GM21360 (cell line): ENCODE results near the gene TPSG1.

ENCODE experiments used
- ATAC-seq: cut with Tn5 transposase; IDR thresholded peaks from one replicate; pipeline ENCODE4 v1.9.1; 2021; ENCODE audit warnings: mild to moderate bottlenecking, moderate library complexity; ENCODE audit not compliant: unreplicated experiment

The TPSG1 gene

DNA sequence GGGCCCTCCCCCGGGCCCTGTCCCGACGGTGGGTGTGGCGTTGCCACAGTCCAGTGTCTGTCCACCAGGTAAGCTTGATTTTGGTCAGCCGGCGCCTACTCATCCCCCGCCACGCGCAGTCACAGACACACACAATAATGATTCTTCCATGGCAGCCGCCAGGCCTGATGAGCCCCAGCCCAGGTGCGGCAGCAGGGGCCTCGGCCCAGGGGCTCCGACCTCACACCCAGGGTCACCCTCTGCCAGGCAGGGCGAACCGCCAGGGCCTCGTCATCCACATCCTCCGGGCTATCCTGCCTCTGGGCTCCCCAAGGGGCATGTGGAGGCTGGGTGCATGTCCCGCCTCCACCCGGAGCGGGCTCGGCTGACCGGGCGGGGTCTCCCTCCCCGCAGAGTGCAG, 7.5 kb downstream of the TPSG1 start:
- ATAC-seq, result no peak

DNA sequence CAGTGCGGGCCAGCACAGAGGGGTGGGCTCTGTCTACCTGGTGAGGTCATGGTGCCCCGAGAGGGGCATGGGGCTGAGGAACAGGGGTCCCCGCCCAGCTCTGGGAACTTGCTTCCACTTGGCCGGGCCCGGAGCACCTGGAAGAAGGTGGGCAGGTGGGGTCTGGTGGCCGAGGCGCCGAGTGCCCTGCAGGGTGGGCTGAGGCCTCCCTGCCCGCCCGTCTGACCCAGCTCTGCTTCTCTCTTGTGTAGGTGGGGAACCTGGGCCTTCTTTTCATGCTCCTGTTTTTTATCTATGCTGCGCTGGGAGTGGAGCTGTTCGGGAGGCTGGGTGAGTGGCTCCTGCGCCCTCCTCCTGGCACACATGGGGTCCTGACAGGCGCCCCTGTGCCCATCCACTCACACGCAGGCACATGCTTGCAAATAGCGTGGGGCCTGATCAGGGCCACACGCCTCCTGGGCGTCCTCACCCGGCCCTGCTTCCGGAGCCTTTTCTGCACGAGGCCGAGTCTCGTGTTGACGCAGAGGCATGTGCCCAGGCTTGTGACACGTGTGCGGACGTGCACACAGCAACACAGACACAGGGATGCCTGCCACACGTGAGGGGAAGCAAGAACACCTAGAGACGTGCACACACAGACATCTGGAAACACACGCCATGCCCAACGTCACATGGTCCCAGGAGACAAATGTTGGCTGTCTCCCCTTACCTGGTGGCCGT, 8.2 kb downstream of the TPSG1 start:
- ATAC-seq, result no peak

DNA sequence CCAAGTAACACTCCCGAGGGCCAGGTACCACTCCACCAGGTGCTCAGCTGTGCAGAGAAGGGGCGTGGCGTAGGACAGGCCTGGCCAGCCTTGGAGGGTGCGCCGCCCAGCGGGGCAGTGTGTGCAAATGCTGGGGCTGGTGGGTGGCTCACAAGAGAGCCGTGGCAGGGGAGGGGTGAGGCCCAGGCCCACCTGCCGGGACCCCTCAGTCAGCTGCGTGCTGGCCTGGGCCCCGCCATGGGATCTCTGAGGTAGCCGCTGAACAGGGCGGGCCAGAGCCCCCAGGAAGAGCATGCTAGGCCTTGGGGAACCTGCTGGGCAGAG, 8.8 kb downstream of the TPSG1 start:
- no peak for ATAC-seq

DNA sequence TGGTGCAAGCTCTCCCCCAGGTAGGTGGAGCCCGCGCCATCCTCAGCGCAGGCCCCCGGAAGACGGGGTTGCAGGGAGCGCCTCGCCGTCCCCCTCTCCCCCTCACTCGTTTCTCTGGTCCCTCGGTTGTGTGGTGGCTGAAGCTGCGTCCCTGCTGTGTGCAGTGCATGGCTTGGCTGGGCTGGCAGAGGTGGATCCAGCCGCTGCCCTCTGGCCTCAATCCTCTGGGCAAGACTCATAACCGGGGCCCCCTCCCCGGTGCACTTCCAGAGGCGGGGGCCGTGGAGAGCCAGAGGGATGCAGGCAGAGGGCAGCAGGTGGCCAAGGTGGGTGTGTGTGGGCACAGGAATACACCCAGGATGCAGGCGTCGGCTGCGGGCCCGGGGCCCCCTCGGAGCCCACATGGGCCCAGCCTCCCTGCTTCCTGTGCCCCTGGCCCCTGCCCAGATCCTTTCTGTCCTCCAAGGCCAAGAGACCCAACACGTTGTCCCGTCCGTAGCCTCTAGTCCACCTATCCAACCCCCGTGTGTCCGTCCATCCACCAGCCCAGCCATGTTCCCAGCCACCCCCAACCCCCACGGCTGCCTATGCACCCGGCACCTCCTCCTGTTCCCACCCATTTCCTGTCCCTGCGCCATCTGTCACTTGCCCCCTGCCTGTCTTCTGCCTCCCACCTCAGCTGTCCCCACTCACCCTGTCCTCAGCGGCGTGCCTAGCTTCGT, 9.3 kb downstream of the TPSG1 start:
- no peak for ATAC-seq

DNA sequence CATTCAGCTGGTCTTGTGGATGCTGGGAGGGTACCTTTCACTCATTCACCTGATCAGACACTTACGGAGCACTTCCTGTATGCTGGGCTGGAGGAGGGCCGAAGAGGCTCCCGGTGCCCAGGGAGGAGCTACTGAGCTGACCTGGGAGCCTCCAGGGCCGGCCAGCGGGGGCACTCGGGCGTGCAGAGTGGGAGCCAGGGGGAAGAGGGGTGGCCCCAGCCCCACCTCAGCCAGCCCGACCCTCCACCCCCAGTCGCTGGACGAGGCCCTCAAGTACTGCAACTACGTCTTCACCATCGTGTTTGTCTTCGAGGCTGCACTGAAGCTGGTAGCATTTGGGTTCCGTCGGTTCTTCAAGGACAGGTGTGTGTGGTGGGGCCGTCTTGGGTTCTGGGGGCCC, 10.3 kb downstream of the TPSG1 start:
- ATAC-seq, result no peak

DNA sequence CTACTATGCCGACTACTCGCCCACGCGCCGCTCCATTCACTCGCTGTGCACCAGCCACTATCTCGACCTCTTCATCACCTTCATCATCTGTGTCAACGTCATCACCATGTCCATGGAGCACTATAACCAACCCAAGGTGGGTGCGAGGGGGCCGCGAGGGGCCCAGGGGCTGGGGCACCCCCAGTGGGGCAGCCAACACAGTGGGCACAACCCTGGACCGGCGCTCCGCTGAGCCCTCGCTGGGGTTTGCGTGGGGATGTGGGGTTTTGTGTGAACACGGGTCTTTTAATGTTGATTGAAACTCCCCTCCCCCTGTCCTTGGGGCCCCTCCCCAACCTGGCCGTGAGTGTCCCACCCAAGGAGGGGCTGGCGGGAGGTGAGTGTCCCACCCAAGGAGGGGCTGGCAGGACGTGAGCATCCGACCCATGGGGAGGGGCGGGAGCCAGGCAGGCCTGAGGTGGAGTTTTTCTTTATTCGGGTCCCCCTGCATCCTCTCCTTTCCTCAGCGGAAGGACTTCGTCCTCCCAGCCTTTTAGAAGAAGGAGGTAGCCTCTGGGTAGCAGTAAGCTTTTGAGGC, 11.2 kb downstream of the TPSG1 start:
- ATAC-seq, result no peak

DNA sequence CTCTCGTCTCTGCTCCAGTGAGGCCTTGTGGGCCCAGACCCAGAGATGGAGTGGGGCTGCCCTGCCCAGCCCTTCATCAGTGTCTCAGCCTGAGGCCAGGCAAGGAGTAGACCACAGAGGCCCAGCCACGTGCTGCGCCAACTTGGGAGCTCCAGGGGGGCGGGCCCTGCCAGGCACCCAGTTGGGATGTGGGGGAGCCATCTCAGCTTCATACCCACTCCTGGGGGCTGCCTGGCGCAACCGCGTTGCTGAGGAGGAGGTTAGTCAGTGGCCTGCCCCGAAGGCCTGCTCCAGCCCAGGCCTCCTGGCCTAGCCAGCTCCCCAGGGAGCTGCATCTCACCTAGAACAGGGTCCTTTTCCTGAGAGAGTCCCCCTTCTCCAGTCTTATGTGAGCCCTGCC, 11.8 kb downstream of the TPSG1 start:
- ATAC-seq, result no peak

DNA sequence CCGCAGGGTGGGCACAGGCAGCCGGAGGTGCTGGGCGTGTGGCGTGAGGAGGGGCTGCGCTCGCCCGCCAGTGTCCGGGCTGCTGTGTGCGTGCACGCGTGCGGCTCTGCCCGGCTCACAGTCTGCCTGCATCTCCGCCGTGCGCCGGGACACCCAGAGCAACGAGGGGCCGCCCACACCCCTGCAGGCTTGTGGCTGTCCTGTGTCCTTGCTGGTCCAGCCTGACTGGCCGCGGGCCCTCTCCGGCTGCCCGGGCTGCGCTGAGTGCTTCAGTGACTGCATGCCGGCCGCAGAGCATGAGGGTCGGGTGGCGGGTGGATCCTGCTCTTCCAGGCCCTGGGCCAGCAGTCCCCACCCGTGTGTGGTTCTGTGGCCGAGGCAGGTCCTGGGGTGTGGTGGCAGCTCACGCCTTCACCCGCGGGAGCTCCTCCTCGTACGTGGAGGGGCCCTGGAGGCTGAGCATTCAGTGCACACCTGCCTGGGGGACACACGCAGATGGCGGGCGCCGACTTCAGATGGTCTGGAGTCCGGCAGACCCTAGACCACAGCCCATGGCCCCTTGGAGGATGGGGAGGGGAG, 12.4 kb downstream of the TPSG1 start:
- no peak for ATAC-seq

DNA sequence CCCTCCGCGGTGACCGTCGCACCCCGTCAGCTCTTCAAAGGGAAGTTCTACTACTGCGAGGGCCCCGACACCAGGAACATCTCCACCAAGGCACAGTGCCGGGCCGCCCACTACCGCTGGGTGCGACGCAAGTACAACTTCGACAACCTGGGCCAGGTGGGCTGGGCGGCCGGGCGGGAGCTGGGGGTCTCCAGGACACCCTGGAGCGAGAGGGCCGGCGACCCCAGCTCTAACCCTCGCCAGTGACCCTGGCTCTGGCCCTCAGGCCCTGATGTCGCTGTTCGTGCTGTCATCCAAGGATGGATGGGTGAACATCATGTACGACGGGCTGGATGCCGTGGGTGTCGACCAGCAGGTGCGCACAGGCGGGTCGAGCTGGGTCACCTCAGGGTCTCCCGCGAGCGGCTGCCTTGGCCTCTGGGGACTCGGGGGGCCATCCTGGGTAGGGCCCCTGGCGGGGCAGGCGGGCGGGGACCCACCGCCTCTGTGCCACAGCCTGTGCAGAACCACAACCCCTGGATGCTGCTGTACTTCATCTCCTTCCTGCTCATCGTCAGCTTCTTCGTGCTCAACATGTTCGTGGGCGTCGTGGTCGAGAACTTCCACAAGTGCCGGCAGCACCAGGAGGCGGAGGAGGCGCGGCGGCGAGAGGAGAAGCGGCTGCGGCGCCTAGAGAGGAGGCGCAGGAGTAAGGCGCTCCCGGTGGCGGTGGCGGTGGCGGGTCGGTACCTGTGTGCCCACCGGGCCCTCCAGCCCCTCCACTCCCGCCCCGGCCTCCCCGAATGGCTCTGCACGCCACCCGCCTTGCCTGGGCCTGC, 13.4 kb downstream of the TPSG1 start:
- no peak for ATAC-seq

DNA sequence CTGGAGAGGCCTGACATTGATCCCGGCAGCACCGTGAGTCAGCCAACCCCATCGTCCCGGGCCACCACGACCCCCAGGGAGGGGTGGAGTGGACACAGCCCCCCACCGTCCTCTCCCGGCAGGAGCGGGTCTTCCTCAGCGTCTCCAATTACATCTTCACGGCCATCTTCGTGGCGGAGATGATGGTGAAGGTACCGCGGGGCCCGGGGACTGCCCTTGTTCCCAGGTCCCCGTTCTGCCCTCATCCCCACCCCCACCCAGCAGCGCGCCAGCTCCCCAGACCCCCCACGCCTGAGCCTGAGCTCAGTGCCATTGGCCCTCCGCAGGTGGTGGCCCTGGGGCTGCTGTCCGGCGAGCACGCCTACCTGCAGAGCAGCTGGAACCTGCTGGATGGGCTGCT, 14.6 kb downstream of the TPSG1 start:
- ATAC-seq, result no peak

DNA sequence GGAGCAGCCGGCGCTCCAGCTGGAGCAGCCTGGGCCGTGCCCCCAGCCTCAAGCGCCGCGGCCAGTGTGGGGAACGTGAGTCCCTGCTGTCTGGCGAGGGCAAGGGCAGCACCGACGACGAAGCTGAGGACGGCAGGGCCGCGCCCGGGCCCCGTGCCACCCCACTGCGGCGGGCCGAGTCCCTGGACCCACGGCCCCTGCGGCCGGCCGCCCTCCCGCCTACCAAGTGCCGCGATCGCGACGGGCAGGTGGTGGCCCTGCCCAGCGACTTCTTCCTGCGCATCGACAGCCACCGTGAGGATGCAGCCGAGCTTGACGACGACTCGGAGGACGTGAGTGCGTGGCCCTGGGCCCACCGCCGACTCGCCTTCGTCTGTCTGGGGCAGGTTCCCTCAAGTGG, 16.0 kb downstream of the TPSG1 start:
- ATAC-seq, result no peak

DNA sequence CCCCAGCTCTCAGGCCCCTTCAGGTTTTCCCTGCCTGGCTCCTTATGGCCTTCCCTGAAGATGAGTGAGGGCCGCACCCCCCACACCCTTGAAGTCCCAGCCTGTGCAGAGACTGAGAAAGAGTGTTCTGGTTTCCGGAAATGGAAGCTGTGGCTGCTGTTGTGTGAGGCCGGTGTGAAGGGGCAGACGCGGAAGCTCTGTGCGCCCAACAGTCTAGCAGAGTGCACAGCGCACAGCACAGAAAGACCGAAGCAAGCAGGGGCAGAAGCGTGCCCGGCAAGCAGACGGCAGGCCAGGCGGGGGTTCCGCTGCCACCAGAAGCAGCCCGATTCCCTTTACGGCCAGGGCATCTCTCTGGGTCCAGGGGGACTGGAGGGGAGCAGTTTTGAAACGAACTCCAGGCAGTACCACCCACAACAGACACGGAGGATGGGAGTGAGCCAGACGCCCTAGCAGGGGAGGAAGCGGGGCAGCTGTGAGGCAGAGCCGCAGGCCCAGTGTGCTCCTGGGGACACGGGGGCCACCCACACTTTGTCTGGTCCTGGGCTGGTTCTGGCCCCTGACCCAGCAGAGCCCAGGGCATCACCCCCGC, 16.7 kb downstream of the TPSG1 start:
- ATAC-seq, result no peak

DNA sequence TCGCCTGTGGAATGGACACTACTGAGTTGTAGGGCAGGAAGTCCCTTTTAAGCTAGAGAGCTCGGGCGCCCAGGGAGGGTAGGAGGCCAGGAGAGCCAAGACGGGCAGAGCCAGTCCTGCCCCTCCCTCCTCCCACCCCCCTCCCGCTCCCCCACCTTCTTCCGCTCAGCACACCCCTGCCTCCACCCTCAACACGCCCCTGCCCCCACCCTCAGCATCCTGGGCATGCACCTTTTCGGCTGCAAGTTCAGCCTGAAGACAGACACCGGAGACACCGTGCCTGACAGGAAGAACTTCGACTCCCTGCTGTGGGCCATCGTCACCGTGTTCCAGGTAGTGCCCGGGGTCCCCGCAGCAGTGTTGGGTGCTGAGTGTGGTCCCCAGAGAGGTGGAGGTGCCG, 18.3 kb downstream of the TPSG1 start:
- ATAC-seq, result no peak

DNA sequence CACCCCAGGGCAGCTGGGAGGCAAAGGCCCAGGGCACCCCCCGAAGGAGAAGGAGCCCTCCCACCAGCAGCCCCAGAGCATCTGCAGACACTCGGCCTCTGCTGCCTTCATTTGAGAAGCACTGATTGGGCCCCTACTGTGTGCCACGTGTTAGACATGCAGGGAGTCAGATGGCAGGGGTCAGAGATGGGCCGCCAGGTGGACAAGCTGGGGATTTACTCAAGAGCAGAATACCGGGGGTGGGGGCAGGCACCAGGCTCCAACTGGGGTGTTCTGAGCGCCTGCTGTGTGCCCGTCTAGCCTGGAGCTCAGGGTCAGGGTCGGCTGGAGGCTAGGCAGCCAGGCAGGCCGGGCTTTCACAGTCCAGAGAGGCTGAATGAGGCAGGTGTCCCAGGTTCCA, 18.7 kb downstream of the TPSG1 start:
- no peak for ATAC-seq

DNA sequence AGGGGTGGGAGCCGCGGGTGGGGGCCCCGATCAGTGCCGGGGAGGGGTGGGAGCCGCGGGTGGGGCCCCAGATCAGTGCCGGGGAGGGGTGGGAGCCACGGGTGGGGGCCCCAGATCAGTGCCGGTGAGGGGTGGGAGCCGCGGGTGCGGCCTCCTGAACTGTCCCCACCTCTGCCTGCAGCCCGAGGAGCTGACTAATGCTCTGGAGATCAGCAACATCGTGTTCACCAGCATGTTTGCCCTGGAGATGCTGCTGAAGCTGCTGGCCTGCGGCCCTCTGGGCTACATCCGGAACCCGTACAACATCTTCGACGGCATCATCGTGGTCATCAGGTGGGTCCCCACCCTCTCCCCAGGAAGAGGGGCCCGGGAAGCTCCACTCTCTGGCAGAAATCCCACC, 20.1 kb downstream of the TPSG1 start:
- ATAC-seq, result no peak

DNA sequence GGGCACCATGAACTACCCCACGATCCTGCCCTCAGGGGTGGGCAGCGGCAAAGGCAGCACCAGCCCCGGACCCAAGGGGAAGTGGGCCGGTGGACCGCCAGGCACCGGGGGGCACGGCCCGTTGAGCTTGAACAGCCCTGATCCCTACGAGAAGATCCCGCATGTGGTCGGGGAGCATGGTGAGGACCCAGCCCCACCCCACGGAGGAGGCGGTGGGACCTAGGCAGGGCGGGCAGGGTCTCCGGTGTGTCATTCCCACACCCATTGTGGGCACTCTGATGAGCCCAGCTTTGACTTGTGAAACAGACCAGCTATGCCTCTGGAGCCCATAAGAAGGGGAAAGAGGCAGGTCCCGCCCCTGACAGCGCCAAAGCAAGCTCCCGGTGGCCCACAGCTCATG, 22.8 kb downstream of the TPSG1 start:
- ATAC-seq, result no peak

DNA sequence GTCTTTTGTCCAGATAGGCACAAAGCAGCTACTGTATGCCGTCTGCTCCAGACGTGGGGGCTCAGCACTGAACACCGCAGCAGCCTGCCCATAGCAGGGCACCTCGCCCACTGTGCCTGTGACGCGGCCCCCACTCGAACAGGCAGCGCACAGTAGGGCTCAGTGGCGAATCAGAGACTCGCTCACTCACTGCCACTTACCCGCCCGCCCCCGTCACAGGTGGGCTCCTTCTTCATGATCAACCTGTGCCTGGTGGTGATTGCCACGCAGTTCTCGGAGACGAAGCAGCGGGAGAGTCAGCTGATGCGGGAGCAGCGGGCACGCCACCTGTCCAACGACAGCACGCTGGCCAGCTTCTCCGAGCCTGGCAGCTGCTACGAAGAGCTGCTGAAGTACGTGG, 23.6 kb downstream of the TPSG1 start:
- ATAC-seq, result no peak

DNA sequence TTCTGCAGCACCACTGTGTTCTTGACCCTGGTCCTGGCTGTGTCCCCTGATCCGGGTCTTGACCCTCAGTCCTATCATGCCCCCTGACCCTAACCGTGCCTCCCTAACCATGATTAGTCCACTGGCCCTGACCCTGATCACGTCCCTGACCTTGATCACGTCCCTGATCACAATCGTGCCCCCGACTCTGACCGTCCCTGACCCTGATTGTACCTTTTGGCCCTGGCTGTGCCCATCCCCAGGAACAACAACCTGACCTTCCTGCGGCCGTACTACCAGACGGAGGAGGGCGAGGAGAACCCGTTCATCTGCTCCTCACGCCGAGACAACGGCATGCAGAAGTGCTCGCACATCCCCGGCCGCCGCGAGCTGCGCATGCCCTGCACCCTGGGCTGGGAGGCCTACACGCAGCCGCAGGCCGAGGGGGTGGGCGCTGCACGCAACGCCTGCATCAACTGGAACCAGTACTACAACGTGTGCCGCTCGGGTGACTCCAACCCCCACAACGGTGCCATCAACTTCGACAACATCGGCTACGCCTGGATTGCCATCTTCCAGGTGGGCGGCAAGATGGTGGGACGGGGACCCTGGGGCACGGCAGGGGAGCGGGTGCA, 24.9 kb downstream of the TPSG1 start:
- no peak for ATAC-seq

DNA sequence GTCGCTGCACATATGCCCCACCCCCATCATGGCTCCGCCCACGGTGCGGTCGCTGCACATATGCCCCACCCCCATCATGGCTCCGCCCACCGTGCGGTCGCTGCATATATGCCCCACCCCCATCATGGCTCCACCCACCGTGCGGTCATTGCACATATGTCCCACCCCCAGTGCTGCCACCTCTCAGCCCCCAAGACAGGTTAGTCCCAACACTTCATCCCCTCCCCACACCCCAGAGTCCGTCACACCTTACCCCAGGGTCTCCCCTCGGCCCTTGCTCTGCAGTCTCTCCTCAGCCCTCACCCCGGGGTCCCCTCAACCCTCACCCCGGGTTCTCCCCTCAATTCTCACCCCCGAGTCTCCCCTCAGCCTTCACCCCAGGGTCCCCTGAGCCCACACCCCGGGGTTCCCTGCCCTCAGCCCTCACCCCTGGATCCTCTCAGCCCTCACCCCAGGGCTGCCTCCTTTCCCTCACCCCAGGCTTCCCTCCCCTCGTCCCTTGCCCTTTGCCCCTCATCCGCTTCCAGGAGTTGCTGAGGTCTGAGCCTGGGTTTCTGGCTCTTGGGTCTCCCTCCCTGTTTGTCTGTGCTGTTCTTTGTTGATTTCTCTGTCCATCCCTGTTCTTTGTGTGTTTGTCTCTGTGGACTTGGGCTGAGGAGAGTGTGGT, 25.6 kb downstream of the TPSG1 start:
- ATAC-seq, result no peak
